Stimulated activated CD4-positive, alpha-beta T cell treated with anti-CD3 and anti-CD28 coated beads, Interleukin-1b, Interleukin-23, amount 100 ng/mL, for 1 hour (primary cell): ENCODE measurements around the gene ZNF296.

Experiments used
- DNase-seq, 2 donors: peaks; one replicate each; pipeline ENCODE4 v3.0.0-alpha.2; 2020; ENCODE audit warnings: low read depth in 2 of 2

Gene ZNF296

GRCh38 chr19:45087531-45087930, 11.3 kb upstream of the ZNF296 start:
- DNase-seq: no peak

DNA sequence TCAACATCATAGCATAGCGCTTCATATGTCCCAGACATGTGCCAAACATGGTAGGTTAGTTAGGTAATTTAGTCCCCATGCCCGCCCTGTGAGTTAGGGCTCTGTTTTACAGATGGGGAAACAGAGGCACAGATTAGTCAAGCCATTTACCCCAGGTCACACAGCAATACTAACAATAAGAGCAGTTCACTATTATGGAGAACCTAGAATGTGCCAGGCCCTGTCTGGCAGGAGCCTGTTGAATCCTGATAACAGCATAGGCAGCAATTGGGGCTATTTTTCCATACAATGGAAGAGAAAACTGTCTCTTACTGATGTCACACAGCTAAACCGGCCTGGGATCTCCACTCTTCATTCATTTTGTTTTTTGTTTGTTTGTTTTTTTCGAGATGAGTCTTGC, 10.2 kb upstream of the ZNF296 start:
- no peak for DNase-seq

DNA sequence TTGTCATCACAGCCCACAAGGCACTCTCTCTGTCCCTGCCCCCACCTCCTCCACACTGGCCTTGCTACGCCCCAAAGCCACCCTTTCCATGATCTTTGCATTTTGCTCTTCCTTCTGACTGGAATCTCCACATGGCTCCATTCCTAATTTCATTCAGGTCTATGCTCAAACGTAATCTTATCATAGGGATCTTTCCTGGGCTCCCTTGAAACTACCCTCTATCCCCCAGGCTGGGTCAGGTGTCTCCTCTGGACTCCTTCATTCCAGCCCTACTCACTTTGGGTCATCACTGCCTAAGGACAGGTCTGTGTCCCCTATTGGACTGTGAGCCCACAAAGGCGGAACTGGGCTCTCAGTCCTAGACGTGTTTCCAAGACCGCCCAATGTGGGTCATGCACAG, 5.9 kb upstream of the ZNF296 start:
- DNase-seq: no peak

- no peak for DNase-seq
Observed at GRCh38 chr19:45079911-45080370, 3.7 kb upstream of the ZNF296 start.

DNA sequence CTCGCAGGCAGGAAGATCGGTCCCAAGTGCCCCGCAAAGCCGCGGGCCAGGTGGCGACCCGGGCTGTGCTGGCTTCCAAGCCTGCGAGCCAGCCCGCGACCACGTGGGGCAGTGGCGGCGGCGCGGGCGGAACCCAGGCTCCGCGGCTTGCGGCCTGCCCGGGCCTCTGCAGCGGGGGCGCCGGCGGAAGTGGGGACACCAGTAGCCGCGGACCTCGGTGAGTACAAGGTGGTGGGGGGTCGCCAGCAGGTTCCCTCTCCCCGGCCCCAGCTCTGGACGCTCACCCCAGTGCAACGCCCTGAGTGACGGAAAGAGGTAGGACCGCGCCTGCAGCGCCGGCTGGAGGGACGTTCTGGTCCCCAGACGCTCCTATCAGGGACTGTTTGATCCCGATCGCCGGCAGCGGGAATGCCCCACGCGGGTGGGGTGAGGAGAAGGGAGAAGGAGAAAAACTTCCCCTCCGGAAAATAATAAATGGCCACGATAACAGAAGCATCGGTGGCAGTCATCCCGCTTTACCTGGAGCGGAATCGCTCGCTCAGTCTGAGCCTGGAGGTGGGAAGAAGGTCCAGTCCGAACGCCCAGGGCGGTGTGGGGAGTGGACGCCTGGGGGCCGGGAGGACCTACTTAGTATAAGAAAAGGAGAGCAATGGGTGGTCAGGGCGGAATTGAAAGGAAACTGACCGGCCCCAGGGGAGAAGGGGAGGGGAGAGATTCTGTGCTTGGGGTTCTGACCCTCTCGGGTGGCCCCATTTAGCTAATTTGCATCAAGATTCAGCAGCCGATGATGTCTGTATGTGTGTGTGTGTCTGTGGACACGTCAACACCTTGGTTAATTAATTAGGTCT, 3.0 kb upstream of the ZNF296 start, which contains the start of gene GEMIN7:
Gene GEMIN7 (plus strand): TSS at position 198 of the 848 bp plus-strand sequence. CDS start 10,855 bp downstream, outside the sequence.
- DNase-seq: peak; percentile 51 to 67

GRCh38 chr19:45078390-45079062, 2.2 kb upstream of the ZNF296 start:
- no peak for DNase-seq

DNA sequence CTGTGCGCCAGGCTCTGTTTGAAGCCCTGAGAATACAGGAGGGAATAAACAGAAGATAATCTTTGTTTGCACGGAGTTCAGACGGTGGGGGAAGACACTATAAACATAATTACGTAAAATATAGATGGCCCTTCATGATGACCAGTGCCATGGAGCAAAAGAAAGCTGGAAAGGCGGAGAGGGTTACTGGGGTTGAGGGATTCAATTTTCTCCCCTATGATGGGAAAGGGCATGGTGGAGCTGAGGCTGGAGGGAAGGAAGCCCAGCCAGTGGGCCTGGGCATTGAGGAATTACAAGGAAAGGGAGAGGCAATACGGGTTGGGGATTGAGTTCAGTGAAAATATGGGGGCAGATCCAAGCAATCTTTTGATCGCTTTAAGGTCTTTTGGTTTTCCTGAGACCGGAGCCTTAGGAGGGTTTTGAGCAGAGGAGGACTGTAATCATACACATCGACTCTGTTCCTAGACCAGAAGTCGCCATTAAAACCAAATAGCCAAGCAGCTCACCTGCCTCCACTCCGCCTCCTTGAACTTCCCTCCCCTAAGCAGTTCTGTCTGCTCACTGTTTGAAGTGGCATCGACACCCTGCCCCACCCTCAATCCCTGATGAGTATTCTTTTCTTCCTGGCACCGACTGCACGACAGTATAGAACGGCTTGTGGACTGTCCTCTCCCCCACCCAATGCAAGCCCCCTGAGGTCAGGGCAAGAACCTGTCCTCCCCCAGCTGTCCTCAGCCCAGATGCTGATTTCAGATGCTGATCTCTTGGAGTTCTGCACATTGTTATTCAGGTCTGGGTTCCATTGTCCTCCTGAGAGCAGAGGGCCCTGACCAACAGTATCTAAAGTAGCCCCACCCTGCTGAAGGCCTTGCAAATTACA, 813 bp upstream of the ZNF296 start:
- DNase-seq: no peak

GRCh38 chr19:45075301-45076028, 813 bp downstream of the ZNF296 start:
- no peak for DNase-seq

DNA sequence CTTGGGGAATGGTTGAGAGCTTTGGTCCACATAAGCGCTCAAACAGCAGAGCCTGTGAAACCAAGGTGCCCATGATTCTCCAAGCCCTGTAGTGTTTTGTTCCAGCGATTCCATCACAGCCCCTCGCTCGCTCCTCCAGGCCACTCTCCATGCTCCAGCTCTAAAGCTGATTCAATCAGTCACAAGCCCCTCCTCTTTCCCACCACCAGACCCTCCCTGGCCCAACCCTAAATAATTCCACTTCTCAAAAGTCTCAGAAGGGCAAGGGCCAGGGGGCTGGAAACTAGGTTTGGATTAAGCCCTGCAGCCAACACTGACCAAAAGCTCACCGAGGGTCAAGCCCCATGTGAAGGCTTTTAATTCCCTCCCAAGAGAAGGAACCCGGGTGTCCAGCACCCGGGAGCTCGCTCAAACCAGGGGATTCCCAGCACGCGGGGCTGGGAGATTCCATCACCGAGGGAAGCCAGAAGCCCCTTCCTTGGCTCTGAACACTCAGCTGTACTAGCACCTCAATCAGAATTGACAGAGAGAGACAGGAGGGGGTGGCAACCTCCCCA, 1.5 kb downstream of the ZNF296 start:
- no peak for DNase-seq

DNA sequence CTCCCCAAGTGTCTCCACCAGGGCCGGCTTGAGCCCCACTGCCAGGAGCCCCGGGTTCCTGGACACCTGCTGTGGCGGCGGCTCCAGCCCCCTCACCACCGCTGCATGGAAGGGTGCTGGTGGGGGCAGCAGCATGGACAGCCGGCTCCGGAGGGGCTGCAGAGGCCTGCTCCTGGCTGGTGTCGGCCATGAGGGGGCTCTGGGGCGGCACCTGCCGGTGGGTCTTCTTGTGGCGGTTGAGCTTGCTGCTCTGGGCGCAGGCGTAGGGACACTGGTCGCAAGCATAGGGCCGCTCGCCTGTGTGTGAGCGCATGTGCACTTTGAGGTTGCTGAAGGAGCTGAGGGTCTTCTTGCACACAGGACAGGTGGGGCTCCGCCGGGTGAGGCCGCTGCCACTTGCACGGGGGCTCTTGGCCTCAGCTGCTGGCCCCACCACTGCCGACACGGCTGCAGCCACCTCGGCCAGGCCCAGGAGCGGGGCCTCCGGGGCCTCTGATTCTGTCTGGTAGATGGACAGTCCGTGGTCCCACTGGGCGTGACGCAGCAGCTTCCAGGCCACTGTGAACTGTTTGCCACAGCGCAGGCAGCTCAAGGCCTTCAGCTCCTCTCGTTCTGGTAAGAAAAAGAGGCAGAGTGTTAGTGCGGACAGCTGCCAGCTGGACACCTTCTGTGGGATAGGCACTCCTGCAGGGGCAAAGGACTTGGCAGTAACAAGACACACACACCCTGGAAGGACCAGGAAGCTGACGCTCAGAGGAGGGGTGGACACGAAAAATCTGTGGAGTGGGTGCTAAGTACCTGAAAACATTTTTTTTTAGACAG, 4.1 kb downstream of the ZNF296 start:
- DNase-seq: no peak

DNA sequence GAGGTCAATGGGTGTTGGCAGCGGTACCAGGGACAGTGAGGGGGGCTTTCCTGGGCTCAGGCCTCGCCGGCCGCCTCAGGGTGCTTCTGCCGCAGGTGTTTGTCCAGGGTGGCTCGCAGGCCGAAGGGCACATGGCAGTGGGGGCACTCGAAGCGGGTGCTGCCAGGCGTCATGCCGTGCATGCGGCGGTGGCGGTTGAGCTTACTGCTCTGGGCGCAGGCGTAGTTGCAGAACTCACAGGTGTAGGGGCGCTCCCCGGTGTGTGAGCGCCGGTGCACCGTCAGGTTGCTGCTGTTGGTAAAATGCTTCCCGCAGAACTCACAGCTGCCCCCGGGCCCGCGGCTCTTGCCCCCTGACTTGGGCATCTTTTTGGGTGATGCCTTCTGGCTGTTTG, 4.7 kb downstream of the ZNF296 start:
- no peak for DNase-seq

- DNase-seq: no peak
Observed at GRCh38 chr19:45070861-45071544, 5.3 kb downstream of the ZNF296 start.

GRCh38 chr19:45070214-45070613, 6.1 kb downstream of the ZNF296 start:
- no peak for DNase-seq

- no peak for DNase-seq
Observed at GRCh38 chr19:45069056-45069455, 7.2 kb downstream of the ZNF296 start.

- DNase-seq: no peak
Observed at GRCh38 chr19:45068041-45068440, 8.2 kb downstream of the ZNF296 start.

- DNase-seq: no peak
Observed at GRCh38 chr19:45066921-45067661, 9.2 kb downstream of the ZNF296 start.

- no peak for DNase-seq
Observed at GRCh38 chr19:45063851-45064801, 12.2 kb downstream of the ZNF296 start.

DNA sequence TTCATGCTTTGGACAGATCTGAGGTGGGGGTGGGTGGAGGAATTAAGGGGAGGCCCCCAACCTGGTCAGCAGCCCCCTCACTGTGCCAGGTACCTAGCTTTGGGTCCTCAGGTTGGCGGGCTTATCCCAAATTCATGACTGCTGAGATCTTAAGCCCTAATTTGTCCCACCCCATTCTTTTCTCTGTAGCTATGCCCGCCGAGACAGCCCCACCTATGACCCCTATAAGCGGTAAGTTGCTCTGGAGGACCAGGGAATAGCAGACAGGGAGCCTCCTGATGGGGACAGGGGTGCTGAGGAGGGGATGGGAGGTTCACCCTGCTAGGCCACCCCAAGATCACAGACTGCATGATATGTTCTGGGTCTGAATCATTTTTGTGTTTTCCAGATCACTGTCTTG, 14.3 kb downstream of the ZNF296 start:
- no peak for DNase-seq
